K562 (cell line): ENCODE data around the gene PRR36. TPM values are rescaled to one million over a fixed set of nuclear protein-coding genes. Genes with fewer than 3 reads are reported as not detected.

ENCODE experiments used
- CLOCK ChIP-seq: fragments of 250-450 bp; sonication (Bioruptor Pico); IDR thresholded peaks from 2 replicates; pipeline ENCODE4 v1.4.0; 2020; ENCODE audit warnings: mild to moderate bottlenecking, moderate library complexity, borderline replicate concordance
- DPF2 ChIP-seq: fragments of 450-650 bp; IDR thresholded peaks from 2 replicates; pipeline ENCODE4 v1.6.1; 2016
- ETV6 ChIP-seq, 3 experiments: fragments of 150-350 bp in 1 of 3; sonication (generic) in 1 of 3; formaldehyde crosslinking in 1 of 3; IDR thresholded peaks; 2 replicates each; pipeline versions ENCODE4 v1.6.1 to v1.8.0; 2014 to 2022; ENCODE audit warnings: borderline replicate concordance in 2 of 3, low read depth in 2 of 3, antibody characterized with exemption in 1 of 3, low read length in 1 of 3, mild to moderate bottlenecking in 1 of 3, missing genetic modification reagents in 1 of 3
- GMEB1 ChIP-seq: fragments of 250-450 bp; sonication (Bioruptor Pico); IDR thresholded peaks from 2 replicates; pipeline ENCODE4 v1.4.0; 2020; ENCODE audit warnings: mild to moderate bottlenecking
- HNRNPL ChIP-seq: fragments of 200-400 bp; formaldehyde crosslinking; IDR thresholded peaks from 2 replicates; pipeline ENCODE4 v1.6.1; 2017; ENCODE audit warnings: low read depth, mild to moderate bottlenecking, low read length
- PCBP1 ChIP-seq: fragments of 200-400 bp; formaldehyde crosslinking; IDR thresholded peaks from 2 replicates; pipeline ENCODE4 v1.6.1; 2018; ENCODE audit warnings: mild to moderate bottlenecking, low read depth, low read length; ENCODE audit not compliant: poor library complexity, severe bottlenecking
- RREB1 ChIP-seq: fragments of 250-450 bp; sonication (Bioruptor Pico); IDR thresholded peaks from 2 replicates; pipeline ENCODE4 v1.4.0; 2020
- SP1 ChIP-seq: sonication (generic); formaldehyde crosslinking; IDR thresholded peaks from 2 replicates; pipeline ENCODE4 v1.8.1; 2022; ENCODE audit warnings: mild to moderate bottlenecking, missing genetic modification reagents
- TAF15 ChIP-seq: fragments of 200-400 bp; formaldehyde crosslinking; IDR thresholded peaks from 2 replicates; pipeline ENCODE4 v1.6.1; 2017; ENCODE audit warnings: mild to moderate bottlenecking, low read depth, low read length, moderate library complexity
- TRIM25 ChIP-seq: fragments of 450-650 bp; IDR thresholded peaks from 2 replicates; pipeline ENCODE4 v1.7.0; 2016; ENCODE audit warnings: borderline replicate concordance
- XRCC5 ChIP-seq: fragments of 200-400 bp; formaldehyde crosslinking; IDR thresholded peaks from 2 replicates; pipeline ENCODE4 v1.6.1; 2017; ENCODE audit warnings: low read depth, mild to moderate bottlenecking, low read length
- ZNF589 ChIP-seq: fragments of 200-800 bp; sonication (Bioruptor generic); IDR thresholded peaks from 2 replicates; pipeline ENCODE4 v1.6.1; 2016; ENCODE audit warnings: low read depth, missing genetic modification characterization, missing compliant biosample characterization
- ZNF644 ChIP-seq: fragments of 200-800 bp; sonication (Bioruptor generic); IDR thresholded peaks from 2 replicates; pipeline ENCODE4 v1.6.1; 2016; ENCODE audit warnings: low read depth, missing genetic modification characterization, missing compliant biosample characterization
- polyA plus RNA-seq, 8 experiments: library from polyadenylated mRNA; depleted of rRNA in 4 of 8; stranded (reverse) in 5 of 8; unstranded in 3 of 8; fragments of >200 nt; fragmentation: Nextera tagmentation in 2 of 8; fragmentation: Illumina TruSeq in 1 of 8; extraction: Ambion mirVana in 2 of 8; extraction: Trizol in 1 of 8; gene quantifications; 2 replicates each; pipeline versions ENCODE4 v1.2.1 to v1.2.3, GENCODE V29; 2011 to 2014; ENCODE audit warnings: inconsistent platforms in 1 of 8, missing spikeins in 1 of 8
- total RNA-seq, 7 experiments: library from RNA; depleted of rRNA in 6 of 7; stranded (reverse); fragments of >200 nt in 6 of 7; fragmentation: Illumina TruSeq in 2 of 7; extraction: Trizol in 2 of 7; gene quantifications; 2 replicates each; pipeline versions ENCODE4 v1.2.1 to v1.2.3, GENCODE V29; 2011 to 2021; ENCODE audit warnings: low replicate concordance in 1 of 7

The PRR36 gene
- total and polyA plus RNA-seq, 9 of the 15 experiments (the other 6 are each of a cell fraction or from before 2014, with no cell fraction given) = 0.05 to 0.42 (median 0.06) TPM; not detected in 6

GRCh38 chr19:7852851-7853769, 21.1 kb downstream of the PRR36 start (continued):
- TF ChIP-seq CLOCK (CRISPR knock-in tag) (no peak), GMEB1 (no peak), ETV6 (IDR thresholded peaks at IDR 0.05; ENCODE audit: borderline replicate concordance in 1 of 2, low read depth in 2 of 2, low read length in 1 of 2) (no peak), ETV6 (CRISPR knock-in tag; IDR thresholded peaks at IDR 0.05; ENCODE audit: borderline replicate concordance) (no peak), TRIM25 (no peak), ZNF644 (tag) (no peak), ZNF589 (CRISPR knock-in tag) (no peak), DPF2 (no peak), SP1 (CRISPR knock-in tag) (peak; percentile 84), PCBP1 (peak; percentile 43), XRCC5 (0 out of 2 replicates have a peak, but pooled peaks have one; percentile 72), HNRNPL (no peak), RREB1 (CRISPR knock-in tag) (no peak), TAF15 (no peak)
